A673 (cell line): ENCODE measurements around the gene RXRA.

Source experiments
- CTCF ChIP-seq: fragments of 300-800, 200-600 bp; sonication (generic); conservative IDR thresholded peaks from 2 replicates; pipeline ENCODE4 v1.5.1; 2017; ENCODE audit warnings: low read depth, mild to moderate bottlenecking, antibody characterized with exemption, low read length, moderate library complexity, mixed read lengths
- EZH2 ChIP-seq: fragments of 200-600 bp; sonication (generic); IDR thresholded peaks from 2 replicates; pipeline ENCODE4 v1.6.1; 2017; ENCODE audit warnings: borderline replicate concordance, low read depth, mild to moderate bottlenecking, mixed read lengths, antibody characterized with exemption, low read length; ENCODE audit not compliant: poor library complexity, severe bottlenecking

DNA sequence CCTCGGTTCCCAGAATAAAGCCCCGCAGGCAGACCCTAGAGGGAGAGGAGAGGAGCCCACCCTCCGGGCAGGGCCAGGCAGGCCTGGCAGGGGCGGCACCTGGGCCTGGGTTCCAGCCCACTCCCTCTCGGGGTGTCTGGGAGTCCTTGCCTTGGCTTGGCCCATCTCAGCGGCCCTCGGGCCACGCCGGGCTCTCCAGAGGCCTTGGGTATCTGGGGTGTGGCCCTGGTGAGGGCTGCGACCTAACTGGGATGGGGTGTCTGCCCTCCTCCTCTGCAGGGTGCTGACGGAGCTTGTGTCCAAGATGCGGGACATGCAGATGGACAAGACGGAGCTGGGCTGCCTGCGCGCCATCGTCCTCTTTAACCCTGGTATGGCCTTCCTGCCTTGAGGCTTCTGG, 105.4 kb downstream of the RXRA start:
- TF ChIP-seq CTCF, result no peak
- no peak for TF ChIP-seq EZH2
